HCT116 (cell line): ENCODE results near the gene ARID3A. TPM values are rescaled to one million over a fixed set of nuclear protein-coding genes. Genes with fewer than 3 reads are reported as not detected.

ENCODE experiments used
- ATAC-seq: fragments of 200-7000 bp; cut with Tn5 transposase; 2 replicates; pipeline ENCODE4 v1.9.1; 2020; ENCODE audit warnings: mild to moderate bottlenecking, moderate library complexity
- BruUV-seq: library from RNA; stranded (reverse); fragments of 400-500 nt; replicated peaks from 2 replicates; lab custom pipeline; 2021; lab: Mats Ljungman, UMichigan
- CTCF ChIA-PET: fragments of 300-600 bp; sonication (Branson Sonifier 250); formaldehyde crosslinking; loops from one replicate; lab custom pipeline; 2021; ENCODE audit warnings: antibody characterized with exemption; lab: Charles Lee
- POLR2A ChIA-PET: fragments of 300-600, 350-600 bp; sonication (Branson Sonifier 250); formaldehyde crosslinking; loops from one replicate; lab custom pipeline; 2021; ENCODE audit warnings: antibody characterized with exemption; lab: Charles Lee
- RAD21 ChIA-PET, 2 experiments: fragments of 300-600 bp; sonication (Branson Sonifier 250); formaldehyde crosslinking; loops; one replicate each; lab custom pipeline; 2023; ENCODE audit warnings: low total read pairs in 2 of 2; ENCODE audit not compliant: uncharacterized antibody in 2 of 2, unreplicated experiment in 2 of 2, low non-redundant PET in 1 of 2; lab: Charles Lee
- DNase-seq: peaks from one replicate; pipeline ENCODE4 v3.0.0-alpha.2; 2010; ENCODE audit warnings: low read depth, low spot score
- H2AFZ ChIP-seq: fragments of 200-600 bp; shearing (Covaris generic), sonication (generic); 2 replicates; pipeline ENCODE4 v1.6.1; 2017; ENCODE audit warnings: low read depth, mixed run types, mixed read lengths, antibody characterized with exemption, low read length; ENCODE audit not compliant: poor library complexity, severe bottlenecking
- H3K27ac ChIP-seq: 2 replicates; pipeline ENCODE4 v1.5.1; 2012; ENCODE audit warnings: low read depth, low read length
- H3K27me3 ChIP-seq: fragments of 200-600 bp; sonication (generic); 2 replicates; pipeline ENCODE4 v1.6.1; 2016; ENCODE audit warnings: mixed run types, low read length, mixed read lengths; ENCODE audit not compliant: insufficient read depth
- H3K36me3 ChIP-seq, 2 experiments: fragments of 200-500 bp in 1 of 2; fragments of 200-600 bp in 1 of 2; sonication (Bioruptor generic) in 1 of 2; sonication (generic) in 1 of 2; 2 replicates each; pipeline versions ENCODE4 v1.5.1 to v1.6.1; 2014 to 2016; ENCODE audit warnings: low read length in 2 of 2, inconsistent platforms in 1 of 2, mixed read lengths in 1 of 2, mixed run types in 1 of 2; ENCODE audit not compliant: insufficient read depth in 2 of 2, control insufficient read depth in 1 of 2
- H3K4me1 ChIP-seq, 2 experiments: fragments of 200-600 bp in 1 of 2; sonication (generic) in 1 of 2; 2 replicates each; pipeline versions ENCODE4 v1.5.1 to v1.6.1; 2012 to 2017; ENCODE audit warnings: low read length in 2 of 2, inconsistent platforms in 1 of 2, mild to moderate bottlenecking in 1 of 2, mixed read lengths in 1 of 2, mixed run types in 1 of 2, moderate library complexity in 1 of 2; ENCODE audit not compliant: insufficient read depth in 2 of 2, control insufficient read depth in 1 of 2
- H3K4me2 ChIP-seq: fragments of 200-600 bp; sonication (generic); 2 replicates; pipeline ENCODE4 v1.6.1; 2017; ENCODE audit warnings: mixed run types, low read length, mixed read lengths
- H3K4me3 ChIP-seq, 2 experiments: fragments of 200-600 bp in 1 of 2; sonication (generic) in 1 of 2; replicated peaks in 1 of 2; 2 replicates each; pipeline ENCODE4 v1.5.1; 2011 to 2016; ENCODE audit warnings: low read length in 2 of 2, control low read depth in 1 of 2, low read depth in 1 of 2, mild to moderate bottlenecking in 1 of 2, mixed read lengths in 1 of 2, mixed run types in 1 of 2
- H3K79me2 ChIP-seq: fragments of 200-600 bp; sonication (generic); 2 replicates; pipeline ENCODE4 v1.6.1; 2017; ENCODE audit warnings: mild to moderate bottlenecking, mixed run types, low read length, moderate library complexity, mixed read lengths; ENCODE audit not compliant: insufficient read depth
- H3K9ac ChIP-seq: fragments of 200-600 bp; sonication (generic); 2 replicates; pipeline ENCODE4 v1.6.1; 2016; ENCODE audit warnings: low read length, mixed read lengths
- H3K9me2 ChIP-seq: fragments of 200-600 bp; sonication (generic), shearing (Covaris generic); 2 replicates; pipeline ENCODE4 v1.6.1; 2017; ENCODE audit warnings: mixed run types, mild to moderate bottlenecking, moderate library complexity; ENCODE audit not compliant: insufficient read depth
- H3K9me3 ChIP-seq, 2 experiments: fragments of 200-500 bp in 1 of 2; fragments of 200-600 bp in 1 of 2; sonication (Bioruptor generic) in 1 of 2; sonication (generic) in 1 of 2; 2 replicates each; pipeline ENCODE4 v1.6.1; 2014 to 2017; ENCODE audit warnings: low read length in 2 of 2, mixed read lengths in 2 of 2, inconsistent platforms in 1 of 2, low read depth in 1 of 2, mild to moderate bottlenecking in 1 of 2, mixed run types in 1 of 2, moderate library complexity in 1 of 2; ENCODE audit not compliant: control insufficient read depth in 1 of 2, insufficient read depth in 1 of 2
- H4K20me1 ChIP-seq: fragments of 200-600 bp; sonication (generic), shearing (Covaris generic); 2 replicates; pipeline ENCODE4 v1.6.1; 2017; ENCODE audit warnings: mixed run types, mild to moderate bottlenecking, moderate library complexity; ENCODE audit not compliant: insufficient read depth
- ELF1 ChIP-seq: IDR thresholded peaks from 2 replicates; pipeline ENCODE4 v1.6.1; 2012; ENCODE audit warnings: low read depth, borderline replicate concordance
- EZH2phosphoT487 ChIP-seq: fragments of 200-600 bp; IDR thresholded peaks from 2 replicates; pipeline ENCODE4 v1.6.1; 2018; ENCODE audit warnings: antibody characterized with exemption, borderline replicate concordance
- JUND ChIP-seq: IDR thresholded peaks from 2 replicates; pipeline ENCODE4 v1.6.1; 2012
- MAX ChIP-seq: IDR thresholded peaks from 2 replicates; pipeline ENCODE4 v1.6.1; 2012
- POLR2A ChIP-seq: IDR thresholded peaks from 2 replicates; pipeline ENCODE4 v1.7.0; 2011; ENCODE audit warnings: borderline replicate concordance; ENCODE audit not compliant: insufficient read depth, insufficient read length; ENCODE audit errors: extremely low read depth
- POLR2AphosphoS5 ChIP-seq: IDR thresholded peaks from 2 replicates; pipeline ENCODE4 v1.6.1; 2011; ENCODE audit warnings: mild to moderate bottlenecking, low read depth, low read length, moderate library complexity
- RAD21 ChIP-seq: IDR thresholded peaks from 2 replicates; pipeline ENCODE4 v1.6.1; 2012; ENCODE audit warnings: low read depth, mild to moderate bottlenecking
- SRF ChIP-seq: IDR thresholded peaks from 2 replicates; pipeline ENCODE4 v1.6.1; 2012; ENCODE audit warnings: low read depth
- TCF7L2 ChIP-seq: IDR thresholded peaks from 2 replicates; pipeline ENCODE4 v1.7.0; 2011; ENCODE audit warnings: borderline replicate concordance, inconsistent platforms; ENCODE audit not compliant: insufficient read depth, insufficient read length; ENCODE audit errors: extremely low read depth
- YY1 ChIP-seq: IDR thresholded peaks from 2 replicates; pipeline ENCODE4 v1.6.1; 2011; ENCODE audit warnings: low read length, low read depth, moderate library complexity, mild to moderate bottlenecking; ENCODE audit not compliant: insufficient replicate concordance; ENCODE audit errors: extremely low read depth
- ZFX ChIP-seq: fragments of 450-650 bp; IDR thresholded peaks from 2 replicates; pipeline ENCODE4 v1.6.1; 2017
- ZNF274 ChIP-seq: fragments of 200-500 bp; sonication (Bioruptor generic); IDR thresholded peaks from 2 replicates; pipeline ENCODE4 v1.6.1; 2014; ENCODE audit warnings: mild to moderate bottlenecking, low read depth, low read length, inconsistent platforms
- intact Hi-C: fragments of 100-400 bp; cut with micrococcal nuclease; formaldehyde crosslinking; loops from 2 replicates; pipeline ENCODE4 v1.10.0; 2022
- total RNA-seq: library from RNA; stranded (reverse); gene quantifications from one replicate; pipeline ENCODE4 v1.2.1, GENCODE V29; 2021; ENCODE audit not compliant: unreplicated experiment
- TF ChIP-seq, protein P1 (sequence below): IDR thresholded peaks from 2 replicates; pipeline ENCODE4 v1.6.1; 2011; ENCODE audit warnings: mild to moderate bottlenecking, low read length, moderate library complexity; ENCODE audit not compliant: insufficient replicate concordance; ENCODE audit errors: extremely low read depth

The ARID3A gene
- total RNA-seq, 1 experiment from 2014 or later: 21.8 TPM

DNA sequence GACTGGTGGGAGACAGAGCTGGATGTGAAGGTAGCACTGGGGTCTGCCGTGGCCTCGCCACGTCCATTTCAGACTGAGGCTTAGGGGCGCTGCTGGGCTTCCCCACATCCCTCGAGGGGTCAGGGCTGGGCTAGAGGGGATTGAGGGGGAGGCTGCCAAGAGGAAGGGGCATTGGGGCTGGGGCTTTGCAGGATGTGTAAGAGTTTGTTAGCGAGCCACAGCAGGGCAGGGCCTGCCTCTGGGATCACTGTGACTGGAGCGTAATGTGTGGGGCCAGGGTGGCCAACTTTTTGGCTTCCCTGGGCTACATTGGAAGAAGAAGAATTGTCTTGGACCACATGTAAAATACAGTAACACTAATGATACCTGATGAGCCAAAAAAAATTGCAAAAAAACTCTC, 14.1 kb downstream of the ARID3A start:
- Histone ChIP-seq H3K4me1 (peaks cover 25 to 32% of the 10 kb centered on the region in 2 experiments), H3K79me2 (peaks cover 11% of the 10 kb centered on the region; the same call in 1 of the 2 replicates), H3K4me3 (no peak overlapping the region), H3K27ac (peak overlapping the region; percentile 70), H4K20me1 (no peaks in the 10 kb centered on the region), H3K9ac (peak overlapping the region; percentile 64), H3K9me2 (no peaks in the 10 kb centered on the region), H3K36me3 (no peaks in the 10 kb centered on the region), H3K9me3 (no peaks in the 10 kb centered on the region), H3K4me2 (peak overlapping the region; percentile 92), H3K27me3 (no peaks in the 10 kb centered on the region), H2AFZ (no peak overlapping the region)
- intact Hi-C loops: loop anchor here (2.0 kb wide), 1 partner anchor 13 kb away; the partner anchor contains the start of gene ARID3A
- DNase-seq: no peak
- ChIA-PET CTCF (no interaction called here), RAD21 (no interaction called here), POLR2A (no interaction called here)
- TF ChIP-seq POLR2A: no peak
- no peak for TF ChIP-seq RAD21
- TF ChIP-seq ZNF274: no peak
- no peak for TF ChIP-seq ELF1
- no peak for TF ChIP-seq YY1
- BruUV-seq: no TSS peak
- ATAC-seq: no peak

DNA sequence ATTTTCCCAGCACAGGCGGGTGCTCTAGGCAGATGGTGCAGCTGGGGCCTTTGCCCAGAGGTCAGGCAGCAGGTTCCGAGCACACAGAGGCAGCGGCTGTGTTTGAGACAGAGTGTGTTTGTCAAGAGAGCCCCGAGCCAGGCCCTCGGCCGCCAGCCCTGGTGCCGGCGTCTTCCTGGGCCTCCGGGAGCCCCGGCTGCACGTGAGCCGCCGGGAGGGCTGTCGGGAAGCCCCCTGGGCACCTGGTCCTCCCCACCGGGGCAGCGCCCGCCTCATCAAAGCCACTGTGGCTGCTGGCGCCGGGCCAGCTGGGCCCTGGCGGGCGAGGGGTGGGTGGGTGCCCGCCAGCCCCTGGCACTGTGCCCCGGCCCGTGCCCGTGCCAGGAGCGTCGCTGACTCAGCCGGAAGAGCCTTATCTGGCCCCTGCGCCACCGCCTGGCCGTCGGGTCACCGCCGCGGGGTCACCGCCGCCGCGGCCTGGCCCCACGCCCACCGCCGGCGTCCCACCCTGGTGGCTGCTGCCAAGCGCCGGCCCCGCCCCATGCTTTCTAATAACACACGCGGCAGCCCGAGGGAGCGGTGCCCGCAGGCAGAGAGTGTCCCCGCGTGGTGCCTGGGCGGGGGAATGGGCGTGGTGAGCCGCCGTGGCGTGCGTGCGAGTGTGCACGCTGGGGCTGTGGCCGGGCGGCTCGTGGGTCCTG, 14.9 kb downstream of the ARID3A start:
- intact Hi-C loops: loop anchor here (2.0 kb wide), 1 partner anchor 14 kb away; the partner anchor contains the start of gene ARID3A
- ChIA-PET RAD21 (no interaction called here), CTCF (no interaction called here), POLR2A (no interaction called here)
- ATAC-seq (peak; percentile 88), DNase-seq (no peak)
- Histone ChIP-seq H3K79me2 (peaks cover 11% of the 10 kb centered on the region; the same call in 1 of the 2 replicates), H3K4me2 (peak overlapping the region; percentile 92), H3K4me1 (peaks cover 25 to 32% of the 10 kb centered on the region in 2 experiments), H3K9me2 (no peaks in the 10 kb centered on the region), H3K36me3 (no peaks in the 10 kb centered on the region), H3K27ac (peak overlapping the region; percentile 70), H3K9ac (peak overlapping the region; percentile 64), H4K20me1 (no peaks in the 10 kb centered on the region), H3K9me3 (no peaks in the 10 kb centered on the region), H2AFZ (no peak overlapping the region), H3K4me3 (peak overlapping the region; percentile 31 to 54), H3K27me3 (no peaks in the 10 kb centered on the region)
- TF ChIP-seq MAX (peak; percentile 80), JUND (no peak), ZNF274 (no peak), ZFX (peak; percentile 45; the same call in 1 of the 2 replicates), EZH2phosphoT487 (no peak), SRF (peak; percentile 98), TCF7L2 (peak; percentile 92), YY1 (peak; percentile 13), POLR2AphosphoS5 (peak; percentile 62)
- TF ChIP-seq, protein P1, sequence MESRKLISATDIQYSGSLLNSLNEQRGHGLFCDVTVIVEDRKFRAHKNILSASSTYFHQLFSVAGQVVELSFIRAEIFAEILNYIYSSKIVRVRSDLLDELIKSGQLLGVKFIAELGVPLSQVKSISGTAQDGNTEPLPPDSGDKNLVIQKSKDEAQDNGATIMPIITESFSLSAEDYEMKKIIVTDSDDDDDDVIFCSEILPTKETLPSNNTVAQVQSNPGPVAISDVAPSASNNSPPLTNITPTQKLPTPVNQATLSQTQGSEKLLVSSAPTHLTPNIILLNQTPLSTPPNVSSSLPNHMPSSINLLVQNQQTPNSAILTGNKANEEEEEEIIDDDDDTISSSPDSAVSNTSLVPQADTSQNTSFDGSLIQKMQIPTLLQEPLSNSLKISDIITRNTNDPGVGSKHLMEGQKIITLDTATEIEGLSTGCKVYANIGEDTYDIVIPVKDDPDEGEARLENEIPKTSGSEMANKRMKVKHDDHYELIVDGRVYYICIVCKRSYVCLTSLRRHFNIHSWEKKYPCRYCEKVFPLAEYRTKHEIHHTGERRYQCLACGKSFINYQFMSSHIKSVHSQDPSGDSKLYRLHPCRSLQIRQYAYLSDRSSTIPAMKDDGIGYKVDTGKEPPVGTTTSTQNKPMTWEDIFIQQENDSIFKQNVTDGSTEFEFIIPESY: peak; percentile 26
- BruUV-seq: no TSS peak
